PC-3 (cell line): ENCODE results near the gene HES1.

ENCODE experiments used
- CTCF ChIP-seq: fragments of 300-600 bp; sonication (generic); conservative IDR thresholded peaks from 2 replicates; pipeline ENCODE4 v1.5.1; 2017; ENCODE audit warnings: antibody characterized with exemption, low read depth, mild to moderate bottlenecking, low read length
- EZH2 ChIP-seq: fragments of 300-600 bp; sonication (generic); IDR thresholded peaks from one replicate; pipeline ENCODE4 v1.6.1; 2017; ENCODE audit warnings: antibody characterized with exemption, mild to moderate bottlenecking, low read length; ENCODE audit not compliant: unreplicated experiment
- EZH2phosphoT487 ChIP-seq: fragments of 300-600 bp; sonication (generic); IDR thresholded peaks from 2 replicates; pipeline ENCODE4 v1.6.1; 2018; ENCODE audit warnings: mild to moderate bottlenecking, antibody characterized with exemption, low read length, borderline replicate concordance

GRCh38 chr3:194105292-194105691 lies 30.7 kb upstream of the HES1 start:
- TF ChIP-seq EZH2 = no peak
- TF ChIP-seq EZH2phosphoT487 = no peak
- TF ChIP-seq CTCF = no peak
